Mononuclear cell (primary cell): Measurements from ENCODE around the gene APOOL. TPM values are rescaled to one million over a fixed set of nuclear protein-coding genes. Genes with fewer than 3 reads are reported as not detected.
"Not testable (repeated sequence)": the region's sequence is repeated elsewhere in the genome, so short reads cannot be mapped to it uniquely, and the experiment has no call there.

Source experiments
- H3K27me3 ChIP-seq: 2 replicates; pipeline ENCODE4 v1.6.0; 2011; ENCODE audit warnings: low read length, control low read depth; ENCODE audit not compliant: insufficient read depth
- H3K4me1 ChIP-seq: 2 replicates; pipeline ENCODE4 v1.5.1; 2011; ENCODE audit warnings: mild to moderate bottlenecking, low read length, control low read depth; ENCODE audit not compliant: insufficient read depth
- H3K4me3 ChIP-seq: 2 replicates; pipeline ENCODE4 v1.5.1; 2011; ENCODE audit warnings: mild to moderate bottlenecking, low read length, moderate library complexity
- H3K9me3 ChIP-seq: 2 replicates; pipeline ENCODE4 v1.5.1; 2011; ENCODE audit warnings: low read depth, mild to moderate bottlenecking, control low read depth, low read length
- total RNA-seq: library from RNA; depleted of rRNA; stranded (reverse); fragments of >200 nt; gene quantifications from one replicate; pipeline ENCODE4 v1.2.3, GENCODE V29; 2012

Gene APOOL
- total RNA-seq, 1 donor = 8.6 TPM

GRCh38 chrX:85031505-85031904, 27.8 kb downstream of the APOOL start:
- Histone ChIP-seq H3K4me1 (no peaks in the 10 kb centered on the region), H3K9me3 (no peaks in the 10 kb centered on the region), H3K4me3 (no peak overlapping the region), H3K27me3 (no peaks in the 10 kb centered on the region)

GRCh38 chrX:85037114-85037513, 33.4 kb downstream of the APOOL start:
- no peak overlapping the region for H3K4me3 ChIP-seq
- peaks cover 7% of the 10 kb centered on the region for H3K9me3 ChIP-seq
- H3K4me1 ChIP-seq = no peaks in the 10 kb centered on the region
- no peaks in the 10 kb centered on the region for H3K27me3 ChIP-seq

DNA sequence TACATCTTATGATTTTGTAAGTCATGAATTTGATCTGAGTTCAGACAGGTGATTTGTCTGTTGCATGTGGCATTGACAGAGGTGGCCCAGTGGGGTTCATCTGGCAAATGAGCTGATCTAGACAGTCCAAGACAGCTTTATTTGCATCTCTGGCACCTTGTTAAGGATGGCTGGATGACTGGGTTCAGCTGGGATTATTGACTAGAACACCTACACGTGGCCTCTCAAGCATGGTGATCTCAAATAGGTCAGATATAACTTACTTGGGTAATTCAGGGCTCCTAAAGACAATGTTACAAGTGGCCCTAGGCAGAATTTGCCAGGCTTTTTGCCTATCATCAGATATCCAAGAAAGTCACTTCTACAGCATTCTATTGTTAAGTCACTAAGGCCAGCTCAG, 48.0 kb downstream of the APOOL start:
- Histone ChIP-seq H3K4me3 (no peak overlapping the region), H3K9me3 (no peaks in the 10 kb centered on the region), H3K4me1 (no peaks in the 10 kb centered on the region), H3K27me3 (no peaks in the 10 kb centered on the region)

DNA sequence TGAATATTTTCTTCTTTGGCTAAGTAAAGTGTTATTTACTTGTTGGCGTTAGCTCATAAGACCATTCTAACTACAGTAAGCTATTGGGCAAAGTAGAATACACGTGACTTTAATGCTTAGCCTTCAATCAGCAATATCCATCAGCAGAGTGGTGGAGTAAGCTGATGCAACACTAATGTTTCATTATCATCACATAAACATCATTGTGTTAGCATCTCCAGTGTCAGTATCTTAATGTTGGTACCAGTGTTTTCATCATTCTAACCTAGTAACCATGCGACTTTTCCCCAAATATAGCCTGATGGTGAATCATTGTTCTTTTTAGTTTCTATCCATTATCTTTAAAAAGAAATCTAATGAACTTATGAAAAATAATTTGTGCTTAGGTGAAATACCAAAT, 48.5 kb downstream of the APOOL start:
- Histone ChIP-seq H3K9me3 (no peaks in the 10 kb centered on the region), H3K27me3 (no peaks in the 10 kb centered on the region)

GRCh38 chrX:85052636-85053343, 49.1 kb downstream of the APOOL start:
- Histone ChIP-seq H3K27me3 (no peaks in the 10 kb centered on the region), H3K9me3 (no peaks in the 10 kb centered on the region), H3K4me1 (no peaks in the 10 kb centered on the region), H3K4me3 (no peak overlapping the region)

More for the DNA sequence above, 48.5 kb downstream of the APOOL start:
- no peak overlapping the region for H3K4me3 ChIP-seq
- H3K4me1 ChIP-seq = no peaks in the 10 kb centered on the region

DNA sequence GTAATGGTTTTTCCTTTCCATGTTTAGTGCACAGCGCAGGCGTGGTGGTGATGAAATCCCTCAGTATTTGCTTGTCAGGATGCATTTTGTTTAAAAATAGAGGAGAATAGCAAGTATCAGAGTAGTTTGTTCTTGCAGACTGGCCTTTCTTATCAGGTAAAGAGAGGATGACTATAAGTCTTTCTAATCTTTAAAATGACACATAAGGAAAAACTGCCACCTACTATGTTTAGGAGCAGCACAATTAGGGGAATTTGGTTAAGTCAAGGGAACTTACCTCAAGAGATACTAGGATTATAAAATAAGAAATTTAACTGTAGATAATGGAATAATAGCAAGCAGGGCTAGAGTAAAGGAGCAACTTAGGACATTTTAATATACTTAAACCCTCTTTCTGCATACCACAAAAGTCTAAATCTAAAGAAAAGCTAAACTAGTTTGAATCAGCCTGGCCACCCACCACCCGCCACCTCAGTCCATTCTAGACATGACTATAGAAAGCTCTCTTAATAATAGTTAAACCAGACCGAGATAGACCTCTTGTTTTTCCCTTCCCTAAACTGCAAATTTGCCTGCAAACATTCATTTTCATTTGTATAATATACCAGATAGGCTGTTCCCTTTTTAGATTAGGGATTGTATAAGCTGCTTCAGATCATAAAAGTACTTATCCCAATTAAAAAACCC, 62.0 kb downstream of the APOOL start:
- Histone ChIP-seq H3K4me3 (no peak overlapping the region), H3K9me3 (no peaks in the 10 kb centered on the region), H3K4me1 (no peaks in the 10 kb centered on the region), H3K27me3 (no peaks in the 10 kb centered on the region)

DNA sequence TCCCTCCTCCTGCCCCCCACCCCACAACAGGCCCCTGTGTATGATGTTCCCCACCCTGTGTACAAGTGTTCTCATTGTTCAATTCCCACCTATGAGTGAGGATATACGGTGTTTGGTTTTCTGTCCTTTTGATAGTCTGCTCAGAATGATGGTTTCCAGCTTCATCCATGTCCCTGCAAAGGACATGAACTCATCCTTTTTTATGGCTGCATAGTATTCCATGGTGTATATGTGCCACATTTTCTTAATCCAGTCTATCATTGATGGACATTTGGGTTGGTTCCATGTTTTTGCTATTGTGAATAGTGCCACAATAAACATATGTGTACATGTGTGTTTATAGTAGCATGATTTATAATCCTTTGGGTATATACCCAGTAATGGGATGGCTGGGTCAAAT, 73.6 kb downstream of the APOOL start:
- not testable (repeated sequence) for H3K4me3 ChIP-seq, H3K4me1 ChIP-seq, H3K9me3 ChIP-seq, H3K27me3 ChIP-seq

GRCh38 chrX:85084770-85085393, 81.2 kb downstream of the APOOL start:
- Histone ChIP-seq H3K9me3 (no peaks in the 10 kb centered on the region), H3K4me1 (no peaks in the 10 kb centered on the region), H3K27me3 (no peaks in the 10 kb centered on the region), H3K4me3 (no peak overlapping the region)

GRCh38 chrX:85089321-85089840, 85.7 kb downstream of the APOOL start:
- Histone ChIP-seq H3K4me1 (no peaks in the 10 kb centered on the region), H3K27me3 (no peaks in the 10 kb centered on the region), H3K4me3 (no peak overlapping the region), H3K9me3 (no peaks in the 10 kb centered on the region)

- Histone ChIP-seq H3K27me3 (no peaks in the 10 kb centered on the region), H3K4me1 (no peaks in the 10 kb centered on the region), H3K4me3 (no peak overlapping the region), H3K9me3 (no peaks in the 10 kb centered on the region)
Measured at GRCh38 chrX:85107407-85107806, 103.7 kb downstream of the APOOL start.

- Histone ChIP-seq H3K4me1 (no peaks in the 10 kb centered on the region), H3K27me3 (no peaks in the 10 kb centered on the region), H3K4me3 (no peak overlapping the region), H3K9me3 (no peaks in the 10 kb centered on the region)
Measured at GRCh38 chrX:85108165-85108564, 104.5 kb downstream of the APOOL start.

GRCh38 chrX:85109235-85109634, 105.6 kb downstream of the APOOL start:
- no peaks in the 10 kb centered on the region for H3K27me3 ChIP-seq
- H3K9me3 ChIP-seq = no peaks in the 10 kb centered on the region
- H3K4me1 ChIP-seq = no peaks in the 10 kb centered on the region
- no peak overlapping the region for H3K4me3 ChIP-seq

DNA sequence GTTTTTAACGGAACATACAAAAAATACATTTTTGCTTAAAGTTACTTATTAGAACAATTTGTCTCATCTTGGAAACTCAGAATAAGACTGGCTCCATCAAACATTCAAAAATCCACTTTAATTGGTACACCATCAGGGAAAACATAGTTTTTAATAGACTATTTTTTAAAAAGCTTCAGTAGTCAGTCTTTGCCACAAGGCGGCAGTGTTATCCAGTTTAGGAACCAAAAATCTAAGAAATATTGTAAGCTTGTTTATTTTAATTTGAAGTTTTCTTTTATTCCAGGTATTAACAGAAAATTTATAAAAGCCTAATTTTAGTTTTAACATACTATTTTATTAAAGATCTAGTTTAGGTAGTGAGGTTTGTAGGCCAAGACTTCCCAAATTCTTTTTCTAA, 107.7 kb downstream of the APOOL start:
- Histone ChIP-seq H3K4me3 (no peak overlapping the region), H3K9me3 (no peaks in the 10 kb centered on the region), H3K4me1 (no peaks in the 10 kb centered on the region), H3K27me3 (no peaks in the 10 kb centered on the region)

- no peaks in the 10 kb centered on the region for H3K4me1 ChIP-seq
- H3K27me3 ChIP-seq = no peaks in the 10 kb centered on the region
- no peak overlapping the region for H3K4me3 ChIP-seq
- no peaks in the 10 kb centered on the region for H3K9me3 ChIP-seq
Measured at GRCh38 chrX:85112293-85112692, 108.6 kb downstream of the APOOL start.

DNA sequence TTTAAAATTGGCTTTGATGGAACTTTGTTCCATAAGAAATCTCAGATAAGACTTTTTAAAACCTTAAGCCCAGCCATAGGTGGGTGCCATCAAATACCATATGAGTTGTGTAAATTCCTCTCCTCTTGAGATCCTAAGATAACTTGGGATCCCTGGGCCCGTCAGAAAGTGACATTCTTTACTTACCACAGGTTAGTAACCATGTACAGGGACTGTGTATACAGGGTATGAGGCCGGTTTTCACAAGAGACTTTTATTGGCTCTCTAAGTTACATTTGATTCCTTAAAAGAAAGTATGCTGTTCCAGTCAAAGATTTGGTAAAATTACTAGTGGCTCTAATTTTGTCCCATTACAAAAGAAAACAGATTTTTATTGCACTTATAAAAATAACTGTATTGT, 110.1 kb downstream of the APOOL start:
- H3K9me3 ChIP-seq = no peaks in the 10 kb centered on the region
- no peak overlapping the region for H3K4me3 ChIP-seq
- no peaks in the 10 kb centered on the region for H3K27me3 ChIP-seq
- no peaks in the 10 kb centered on the region for H3K4me1 ChIP-seq
